Neural cell (in vitro differentiated cells): ENCODE measurements around the gene GUCA1A. TPM values are rescaled to one million over a fixed set of nuclear protein-coding genes. Genes with fewer than 3 reads are reported as not detected.

ENCODE experiments used
- H2AFZ ChIP-seq: fragments of 200-600, 300-800 bp; sonication (generic), shearing (Covaris generic); 2 replicates; pipeline ENCODE4 v1.6.0; 2014; ENCODE audit warnings: low read depth, mild to moderate bottlenecking, antibody characterized with exemption, low read length, moderate library complexity
- H3F3A ChIP-seq: fragments of 200-600 bp; shearing (Covaris generic); 2 replicates; pipeline ENCODE4 v1.6.1; 2016; ENCODE audit warnings: mild to moderate bottlenecking, moderate library complexity, mixed read lengths, antibody characterized with exemption, low read length; ENCODE audit not compliant: insufficient read depth, poor library complexity, severe bottlenecking
- H3K27ac ChIP-seq: fragments of 200-600, 300-800 bp; sonication (generic), shearing (Covaris generic); 2 replicates; pipeline ENCODE4 v1.5.1; 2014; ENCODE audit warnings: mild to moderate bottlenecking, low read length, moderate library complexity
- H3K27me3 ChIP-seq: fragments of 300-800, 200-600 bp; sonication (generic), shearing (Covaris generic); 2 replicates; pipeline ENCODE4 v1.6.0; 2014; ENCODE audit warnings: mild to moderate bottlenecking, low read depth, low read length, moderate library complexity; ENCODE audit not compliant: insufficient read depth
- H3K36me3 ChIP-seq: fragments of 300-800, 200-600 bp; sonication (generic), shearing (Covaris generic); 2 replicates; pipeline ENCODE4 v1.5.1; 2014; ENCODE audit warnings: mild to moderate bottlenecking, antibody characterized with exemption, low read length, moderate library complexity; ENCODE audit not compliant: insufficient read depth
- H3K4me2 ChIP-seq: fragments of 300-800, 200-600 bp; sonication (generic), shearing (Covaris generic); 2 replicates; pipeline ENCODE4 v1.6.0; 2014; ENCODE audit warnings: mild to moderate bottlenecking, low read length
- H3K4me3 ChIP-seq: fragments of 300-800, 200-600 bp; sonication (generic), shearing (Covaris generic); 2 replicates; pipeline ENCODE4 v1.5.1; 2014; ENCODE audit warnings: mild to moderate bottlenecking, low read length, moderate library complexity
- H3K79me2 ChIP-seq: fragments of 200-600 bp; shearing (Covaris generic); replicated peaks from 2 replicates; pipeline ENCODE4 v1.6.0; 2014; ENCODE audit warnings: mild to moderate bottlenecking, low read length, moderate library complexity; ENCODE audit not compliant: insufficient read depth
- H3K9ac ChIP-seq: fragments of 300-800, 200-600 bp; sonication (generic), shearing (Covaris generic); 2 replicates; pipeline ENCODE4 v1.6.1; 2016; ENCODE audit warnings: mild to moderate bottlenecking, low read length, mixed read lengths
- H3K9me2 ChIP-seq: fragments of 200-600 bp; shearing (Covaris generic); 2 replicates; pipeline ENCODE4 v1.6.1; 2016; ENCODE audit warnings: mild to moderate bottlenecking, low read length, mixed read lengths; ENCODE audit not compliant: insufficient read depth
- H3K9me3 ChIP-seq: fragments of 200-600, 300-800 bp; sonication (generic), shearing (Covaris generic); 2 replicates; pipeline ENCODE4 v1.6.1; 2016; ENCODE audit warnings: mild to moderate bottlenecking, mixed run types, low read length, moderate library complexity, mixed read lengths
- H4K20me1 ChIP-seq: fragments of 200-600 bp; shearing (Covaris generic); 2 replicates; pipeline ENCODE4 v1.6.1; 2016; ENCODE audit warnings: mild to moderate bottlenecking, mixed run types; ENCODE audit not compliant: insufficient read depth
- EP300 ChIP-seq: fragments of 450-650 bp; conservative IDR thresholded peaks from 2 replicates; pipeline ENCODE4 v1.6.1; 2014; ENCODE audit warnings: antibody characterized with exemption, mild to moderate bottlenecking, moderate library complexity; ENCODE audit not compliant: poor library complexity, severe bottlenecking
- EZH2 ChIP-seq: fragments of 200-600, 300-800 bp; shearing (Covaris generic), sonication (generic); IDR thresholded peaks from 2 replicates; pipeline ENCODE4 v1.6.1; 2014; ENCODE audit warnings: antibody characterized with exemption, low read length, borderline replicate concordance, mild to moderate bottlenecking; ENCODE audit not compliant: insufficient read depth, poor library complexity, severe bottlenecking
- MXI1 ChIP-seq: fragments of 450-650 bp; conservative IDR thresholded peaks from 2 replicates; pipeline ENCODE4 v1.6.1; 2014; ENCODE audit warnings: antibody characterized with exemption, mild to moderate bottlenecking; ENCODE audit not compliant: poor library complexity, severe bottlenecking
- POLR2AphosphoS5 ChIP-seq: IDR thresholded peaks from 2 replicates; pipeline ENCODE4 v1.6.1; 2012
- RAD21 ChIP-seq: fragments of 450-650 bp; conservative IDR thresholded peaks from 2 replicates; pipeline ENCODE4 v1.6.1; 2014; ENCODE audit warnings: antibody characterized with exemption, mild to moderate bottlenecking, moderate library complexity
- REST ChIP-seq: IDR thresholded peaks from 2 replicates; pipeline ENCODE4 v1.6.1; 2012; ENCODE audit warnings: borderline replicate concordance
- SMC3 ChIP-seq: fragments of 450-650 bp; conservative IDR thresholded peaks from 2 replicates; pipeline ENCODE4 v1.6.1; 2014; ENCODE audit warnings: antibody characterized with exemption, mild to moderate bottlenecking, moderate library complexity; ENCODE audit not compliant: poor library complexity
- TAF1 ChIP-seq: IDR thresholded peaks from 2 replicates; pipeline ENCODE4 v1.6.1; 2012; ENCODE audit warnings: low read depth
- polyA plus RNA-seq: library from polyadenylated mRNA; depleted of rRNA; stranded (reverse); fragments of >200 nt; gene quantifications from 2 replicates; pipeline ENCODE4 v1.2.3, GENCODE V29; 2014
- TF ChIP-seq, protein P1 (sequence below): fragments of 450-650 bp; IDR thresholded peaks from 2 replicates; pipeline ENCODE4 v1.5.1; 2014; ENCODE audit warnings: antibody characterized with exemption, mild to moderate bottlenecking, moderate library complexity; ENCODE audit not compliant: poor library complexity, severe bottlenecking

Gene GUCA1A
- polyA plus RNA-seq, 1 donor from 2014 or later: 0.78 TPM

DNA sequence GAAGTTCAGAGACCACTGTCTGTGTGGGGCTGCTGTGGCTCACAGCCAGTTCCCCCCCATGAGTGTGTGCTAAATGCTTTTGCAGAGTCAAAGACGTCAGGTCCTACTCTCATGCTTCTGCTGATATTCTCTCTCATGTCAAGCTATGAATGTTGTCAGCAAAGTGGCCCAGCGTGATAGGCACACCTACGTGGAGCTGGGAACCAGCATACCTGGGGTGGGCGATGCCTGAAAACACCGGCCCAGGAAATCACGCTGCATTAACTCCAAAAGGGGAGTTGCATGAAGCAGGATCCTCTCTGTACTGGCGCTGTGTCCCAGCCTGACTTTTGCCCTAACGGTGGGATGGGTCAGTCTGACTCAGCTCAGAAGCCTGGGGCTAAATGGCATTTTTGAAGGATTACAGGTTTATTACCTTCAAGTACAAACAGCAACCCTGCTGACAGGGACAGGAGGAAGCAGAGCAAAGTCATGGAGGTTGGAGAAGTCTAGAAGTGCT lies 53.5 kb downstream of the GUCA1A start:
- H3K9me3 ChIP-seq: no peaks in the 10 kb centered on the region
- H3K27ac ChIP-seq: no peak overlapping the region
- H3K4me2 ChIP-seq: no peak overlapping the region
- H3K36me3 ChIP-seq: no peaks in the 10 kb centered on the region
- no peak for TF ChIP-seq EZH2
- no peak for TF ChIP-seq EP300
- no peak for TF ChIP-seq MXI1
- TF ChIP-seq SMC3: no peak
- TF ChIP-seq RAD21: no peak
- TF ChIP-seq TAF1: no peak
- no peak for TF ChIP-seq REST
- no peak for TF ChIP-seq POLR2AphosphoS5
- TF ChIP-seq, protein P1, sequence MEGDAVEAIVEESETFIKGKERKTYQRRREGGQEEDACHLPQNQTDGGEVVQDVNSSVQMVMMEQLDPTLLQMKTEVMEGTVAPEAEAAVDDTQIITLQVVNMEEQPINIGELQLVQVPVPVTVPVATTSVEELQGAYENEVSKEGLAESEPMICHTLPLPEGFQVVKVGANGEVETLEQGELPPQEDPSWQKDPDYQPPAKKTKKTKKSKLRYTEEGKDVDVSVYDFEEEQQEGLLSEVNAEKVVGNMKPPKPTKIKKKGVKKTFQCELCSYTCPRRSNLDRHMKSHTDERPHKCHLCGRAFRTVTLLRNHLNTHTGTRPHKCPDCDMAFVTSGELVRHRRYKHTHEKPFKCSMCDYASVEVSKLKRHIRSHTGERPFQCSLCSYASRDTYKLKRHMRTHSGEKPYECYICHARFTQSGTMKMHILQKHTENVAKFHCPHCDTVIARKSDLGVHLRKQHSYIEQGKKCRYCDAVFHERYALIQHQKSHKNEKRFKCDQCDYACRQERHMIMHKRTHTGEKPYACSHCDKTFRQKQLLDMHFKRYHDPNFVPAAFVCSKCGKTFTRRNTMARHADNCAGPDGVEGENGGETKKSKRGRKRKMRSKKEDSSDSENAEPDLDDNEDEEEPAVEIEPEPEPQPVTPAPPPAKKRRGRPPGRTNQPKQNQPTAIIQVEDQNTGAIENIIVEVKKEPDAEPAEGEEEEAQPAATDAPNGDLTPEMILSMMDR: no peak
- H2AFZ ChIP-seq: no peak overlapping the region
- no peaks in the 10 kb centered on the region for H4K20me1 ChIP-seq
- H3K27me3 ChIP-seq: no peaks in the 10 kb centered on the region
- H3F3A ChIP-seq: no peaks in the 10 kb centered on the region
- H3K79me2 ChIP-seq: no peaks in the 10 kb centered on the region
- no peak overlapping the region for H3K4me3 ChIP-seq
- no peak overlapping the region for H3K9ac ChIP-seq
- H3K9me2 ChIP-seq: no peaks in the 10 kb centered on the region

DNA sequence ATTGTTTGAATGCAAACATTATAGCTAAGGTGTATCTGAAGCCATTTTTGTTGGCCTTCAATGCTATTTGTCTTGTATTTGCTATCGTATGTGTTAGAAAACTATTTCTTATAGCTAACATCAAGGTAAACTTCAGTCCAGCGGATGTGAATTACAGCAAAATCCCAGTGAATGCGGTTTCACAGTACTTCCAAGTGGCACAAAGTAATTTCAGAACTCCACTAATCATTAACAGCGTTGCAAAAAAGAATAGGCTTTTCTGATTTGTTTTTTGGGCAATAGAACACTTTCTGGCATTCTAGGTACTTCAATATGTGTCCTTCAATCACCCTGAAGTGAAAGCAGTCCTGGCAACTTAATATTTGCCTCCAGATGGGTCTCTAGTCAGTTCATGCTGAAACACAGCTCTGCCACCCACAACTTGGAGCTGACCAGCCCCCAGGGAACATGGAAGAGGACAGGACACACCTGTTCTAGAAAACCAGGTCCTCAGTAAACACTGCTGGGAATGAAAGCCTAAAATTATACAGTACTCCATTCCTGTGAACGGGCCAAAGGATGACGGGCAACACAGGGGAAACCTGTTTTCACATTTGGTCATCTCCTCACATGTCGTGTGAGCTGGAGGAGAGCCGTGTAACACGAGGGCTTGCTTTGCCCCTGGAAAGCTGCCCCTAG lies 54.1 kb downstream of the GUCA1A start:
- H3K9ac ChIP-seq: no peak overlapping the region
- no peaks in the 10 kb centered on the region for H3K9me2 ChIP-seq
- no peak overlapping the region for H2AFZ ChIP-seq
- H3K79me2 ChIP-seq: no peaks in the 10 kb centered on the region
- no peaks in the 10 kb centered on the region for H3F3A ChIP-seq
- no peak overlapping the region for H3K4me3 ChIP-seq
- no peak overlapping the region for H3K4me2 ChIP-seq
- H3K36me3 ChIP-seq: peaks cover 2% of the 10 kb centered on the region
- H4K20me1 ChIP-seq: no peaks in the 10 kb centered on the region
- H3K27me3 ChIP-seq: no peaks in the 10 kb centered on the region
- no peak overlapping the region for H3K27ac ChIP-seq
- TF ChIP-seq EP300 (no peak), MXI1 (no peak), TAF1 (no peak), RAD21 (no peak), REST (no peak), POLR2AphosphoS5 (no peak), EZH2 (no peak), SMC3 (no peak)
- TF ChIP-seq, protein P1: no peak
- H3K9me3 ChIP-seq: no peaks in the 10 kb centered on the region
